Stomach (tissue), 4 donors: ENCODE results near the gene FSIP1.

ENCODE experiments used
- CTCF ChIP-seq, 7 experiments: fragments of 450-650 bp in 4 of 7; fragments of 200-600 bp in 3 of 7; sonication (generic) in 3 of 7; IDR thresholded peaks; one replicate each; pipeline ENCODE4 v1.5.1; 2016 to 2019; ENCODE audit warnings: antibody characterized with exemption in 7 of 7, control low read depth in 2 of 7, mild to moderate bottlenecking in 1 of 7
- POLR2A ChIP-seq, 4 donors: fragments of 450-650 bp; IDR thresholded peaks; one replicate each; pipeline ENCODE4 v1.6.1; 2016; ENCODE audit warnings: antibody characterized with exemption in 4 of 4, control low read depth in 2 of 4, mild to moderate bottlenecking in 1 of 4, moderate library complexity in 1 of 4

GRCh38 chr15:39584266-39584659 is 198.4 kb downstream of the FSIP1 start:
- TF ChIP-seq POLR2A (IDR thresholded peaks at IDR 0.05) (no peak), CTCF (IDR thresholded peaks at IDR 0.05) (no peak)
